Measurements from ENCODE around the gene PARD3.
"Not testable (repeated sequence)": the region's sequence is repeated elsewhere in the genome, so short reads cannot be mapped to it uniquely, and the experiment has no call there.

PARD3 gene

GRCh38 chr10:34274906-34275305 is 540.2 kb downstream of the PARD3 start:
- no peak for DNase-seq (ENCODE audit: low read depth)
- no peak for TF ChIP-seq CTCF (IDR thresholded peaks at IDR 0.05; ENCODE audit: control insufficient read depth, extremely low read depth, insufficient read depth)
- H3K4me3 ChIP-seq (ENCODE audit: low read depth, low read length) = no peak overlapping the region

- no peak for DNase-seq (ENCODE audit: low read depth)
- no peak overlapping the region for H3K4me3 ChIP-seq (ENCODE audit: low read depth, low read length)
- no peak for TF ChIP-seq CTCF (IDR thresholded peaks at IDR 0.05; ENCODE audit: control insufficient read depth, extremely low read depth, insufficient read depth)
Observed at GRCh38 chr10:34273340-34273739, 541.8 kb downstream of the PARD3 start.

GRCh38 chr10:34272316-34272715 is 542.8 kb downstream of the PARD3 start:
- no peak for TF ChIP-seq CTCF (IDR thresholded peaks at IDR 0.05; ENCODE audit: control insufficient read depth, extremely low read depth, insufficient read depth)
- no peak overlapping the region for H3K4me3 ChIP-seq (ENCODE audit: low read depth, low read length)
- DNase-seq (ENCODE audit: low read depth) = no peak

- DNase-seq (ENCODE audit: low read depth); H3K4me3 ChIP-seq (ENCODE audit: low read depth, low read length): not testable (repeated sequence)
Observed at GRCh38 chr10:34268410-34268809, 546.7 kb downstream of the PARD3 start.

- no peak for TF ChIP-seq CTCF (IDR thresholded peaks at IDR 0.05; ENCODE audit: control insufficient read depth, extremely low read depth, insufficient read depth)
- no peak for DNase-seq (ENCODE audit: low read depth)
- no peak overlapping the region for H3K4me3 ChIP-seq (ENCODE audit: low read depth, low read length)
Observed at GRCh38 chr10:34262985-34263384, 552.1 kb downstream of the PARD3 start.

- H3K4me3 ChIP-seq (ENCODE audit: low read depth, low read length) = no peak overlapping the region
- no peak for DNase-seq (ENCODE audit: low read depth)
- no peak for TF ChIP-seq CTCF (IDR thresholded peaks at IDR 0.05; ENCODE audit: control insufficient read depth, extremely low read depth, insufficient read depth)
Observed at GRCh38 chr10:34260904-34261303, 554.2 kb downstream of the PARD3 start.

GRCh38 chr10:34256216-34256615 is 558.9 kb downstream of the PARD3 start:
- no peak for TF ChIP-seq CTCF (IDR thresholded peaks at IDR 0.05; ENCODE audit: control insufficient read depth, extremely low read depth, insufficient read depth)
- no peak overlapping the region for H3K4me3 ChIP-seq (ENCODE audit: low read depth, low read length)

GRCh38 chr10:34255035-34255434 is 560.1 kb downstream of the PARD3 start:
- TF ChIP-seq CTCF (IDR thresholded peaks at IDR 0.05; ENCODE audit: control insufficient read depth, extremely low read depth, insufficient read depth) = no peak
- H3K4me3 ChIP-seq (ENCODE audit: low read depth, low read length) = no peak overlapping the region
- no peak for DNase-seq (ENCODE audit: low read depth)

More at GRCh38 chr10:34256216-34256615, 558.9 kb downstream of the PARD3 start:
- no peak for DNase-seq (ENCODE audit: low read depth)
